ENCODE results near the gene VEZT.

Gene VEZT

GRCh38 chr12:95326855-95327254 is 109.2 kb downstream of the VEZT start:
- POLR2A ChIA-PET: no interaction called here
- no peak for DNase-seq (ENCODE audit: extremely low spot score)
- TF ChIP-seq L3MBTL2 (conservative IDR thresholded peaks at IDR 0.05) (no peak), ELF4 (IDR thresholded peaks at IDR 0.05) (no peak), FOXM1 (IDR thresholded peaks at IDR 0.05; ENCODE audit: borderline replicate concordance) (no peak), FOXK2 (IDR thresholded peaks at IDR 0.05) (no peak), HDGF (IDR thresholded peaks at IDR 0.05; ENCODE audit: borderline replicate concordance) (no peak), SUZ12 (IDR thresholded peaks at IDR 0.05) (no peak), PKNOX1 (IDR thresholded peaks at IDR 0.05) (no peak)
- CTCF ChIA-PET: no interaction called here

- ChIA-PET POLR2A (no interaction called here), CTCF (no interaction called here)
- TF ChIP-seq BHLHE40 (IDR thresholded peaks at IDR 0.05; ENCODE audit: borderline replicate concordance): no peak
- no peak for TF ChIP-seq ARNT (IDR thresholded peaks at IDR 0.05)
- no peak for TF ChIP-seq PKNOX1 (IDR thresholded peaks at IDR 0.05)
- no peak for TF ChIP-seq ELF4 (IDR thresholded peaks at IDR 0.05)
- no peak for TF ChIP-seq SP1 (IDR thresholded peaks at IDR 0.05)
- TF ChIP-seq FOXM1 (IDR thresholded peaks at IDR 0.05; ENCODE audit: borderline replicate concordance): no peak
- TF ChIP-seq L3MBTL2 (conservative IDR thresholded peaks at IDR 0.05): no peak
- no peak for TF ChIP-seq CTBP1 (IDR thresholded peaks at IDR 0.05; ENCODE audit: borderline replicate concordance)
- no peak for TF ChIP-seq FOXA1 (IDR thresholded peaks at IDR 0.05)
- no peak for TF ChIP-seq LEF1 (IDR thresholded peaks at IDR 0.05; ENCODE audit: borderline replicate concordance)
- TF ChIP-seq ZNF384 (IDR thresholded peaks at IDR 0.05): no peak
- TF ChIP-seq TARDBP (IDR thresholded peaks at IDR 0.05): no peak
- TF ChIP-seq HDGF (IDR thresholded peaks at IDR 0.05; ENCODE audit: borderline replicate concordance): no peak
- no peak for TF ChIP-seq NFRKB (IDR thresholded peaks at IDR 0.05)
- no peak for TF ChIP-seq SUZ12 (IDR thresholded peaks at IDR 0.05)
- TF ChIP-seq FOXK2 (IDR thresholded peaks at IDR 0.05): no peak
- DNase-seq (ENCODE audit: extremely low spot score): no peak
These were observed 111.1 kb downstream of the VEZT start for GRCh38 chr12:95328708-95329107.

- CTCF ChIA-PET: interaction anchor here (0.6 to 2.2 kb wide), 4 partner anchors 110 to 832 kb away, joined by 3 to 9 read pairs (median 4); no protein-coding TSS in a partner anchor
- no peak for TF ChIP-seq SUZ12 (IDR thresholded peaks at IDR 0.05)
- no peak for TF ChIP-seq FOXM1 (IDR thresholded peaks at IDR 0.05; ENCODE audit: borderline replicate concordance)
- no peak for TF ChIP-seq ZNF384 (IDR thresholded peaks at IDR 0.05)
- TF ChIP-seq ARNT (IDR thresholded peaks at IDR 0.05): no peak
- no peak for TF ChIP-seq LEF1 (IDR thresholded peaks at IDR 0.05; ENCODE audit: borderline replicate concordance)
- no peak for TF ChIP-seq NFRKB (IDR thresholded peaks at IDR 0.05)
- TF ChIP-seq BHLHE40 (IDR thresholded peaks at IDR 0.05; ENCODE audit: borderline replicate concordance): no peak
- no peak for TF ChIP-seq PKNOX1 (IDR thresholded peaks at IDR 0.05)
- no peak for TF ChIP-seq ELF4 (IDR thresholded peaks at IDR 0.05)
- TF ChIP-seq FOXK2 (IDR thresholded peaks at IDR 0.05): no peak
- no peak for TF ChIP-seq L3MBTL2 (conservative IDR thresholded peaks at IDR 0.05)
- no peak for TF ChIP-seq TARDBP (IDR thresholded peaks at IDR 0.05)
- TF ChIP-seq HDGF (IDR thresholded peaks at IDR 0.05; ENCODE audit: borderline replicate concordance): no peak
- TF ChIP-seq FOXA1 (IDR thresholded peaks at IDR 0.05): no peak
- no peak for TF ChIP-seq SP1 (IDR thresholded peaks at IDR 0.05)
- TF ChIP-seq CTBP1 (IDR thresholded peaks at IDR 0.05; ENCODE audit: borderline replicate concordance): no peak
- no peak for DNase-seq (ENCODE audit: extremely low spot score)
- POLR2A ChIA-PET: no interaction called here
These were observed 118.3 kb downstream of the VEZT start for GRCh38 chr12:95335948-95336347.

- CTCF ChIA-PET: interaction anchor here (0.5 to 2.2 kb wide), 5 partner anchors 14 to 833 kb away, joined by 3 to 9 read pairs (median 3); no protein-coding TSS in a partner anchor
- TF ChIP-seq HDGF (IDR thresholded peaks at IDR 0.05; ENCODE audit: borderline replicate concordance): no peak
- DNase-seq (ENCODE audit: extremely low spot score): peak; percentile 35
- POLR2A ChIA-PET: no interaction called here
These were observed 118.9 kb downstream of the VEZT start for GRCh38 chr12:95336387-95337067.

GRCh38 chr12:95337146-95337545 is 119.5 kb downstream of the VEZT start:
- TF ChIP-seq LEF1 (IDR thresholded peaks at IDR 0.05; ENCODE audit: borderline replicate concordance) (no peak), NFRKB (IDR thresholded peaks at IDR 0.05) (no peak), ZNF384 (IDR thresholded peaks at IDR 0.05) (no peak), BHLHE40 (IDR thresholded peaks at IDR 0.05; ENCODE audit: borderline replicate concordance) (no peak), PKNOX1 (IDR thresholded peaks at IDR 0.05) (no peak), HDGF (IDR thresholded peaks at IDR 0.05; ENCODE audit: borderline replicate concordance) (no peak), SP1 (IDR thresholded peaks at IDR 0.05) (no peak), ARNT (IDR thresholded peaks at IDR 0.05) (no peak), TARDBP (IDR thresholded peaks at IDR 0.05) (no peak), FOXK2 (IDR thresholded peaks at IDR 0.05) (no peak)
- ChIA-PET POLR2A (interaction anchor here (1.2 kb wide), 1 partner anchor 137 kb away, joined by 3 read pairs; the partner anchor contains the start of gene METAP2), CTCF (interaction anchor here (0.5 to 2.2 kb wide), 2 partner anchors 15 to 220 kb away, joined by 3 to 9 read pairs; no protein-coding TSS in a partner anchor)
- DNase-seq (ENCODE audit: extremely low spot score): no peak
